T-helper 17 cell (primary cell): ENCODE results near the gene MTRF1L. TPM values are rescaled to one million over a fixed set of nuclear protein-coding genes. Genes with fewer than 3 reads are reported as not detected.

ENCODE experiments used
- ATAC-seq: fragments of 150-1000 bp; cut with Tn5 transposase; 2 replicates; pipeline ENCODE4 v1.10.0; 2021; ENCODE audit warnings: mild to moderate bottlenecking, moderate library complexity
- DNase-seq, 3 donors: peaks; one replicate each; pipeline versions ENCODE4 v3.0.0 to v3.0.0-alpha.2; 2020 to 2021
- H3K9me3 ChIP-seq: one replicate; pipeline ENCODE4 v1.7.0; 2013; ENCODE audit warnings: low read length, mild to moderate bottlenecking; ENCODE audit not compliant: control insufficient read depth, poor library complexity, severe bottlenecking
- H3K27ac Mint-ChIP-seq: one replicate; pipeline ENCODE4 v1.8.0; 2022; ENCODE audit warnings: mild to moderate bottlenecking, moderate library complexity, mixed read lengths
- H3K27me3 Mint-ChIP-seq: one replicate; pipeline ENCODE4 v1.8.0; 2022; ENCODE audit warnings: mixed read lengths
- H3K36me3 Mint-ChIP-seq: one replicate; pipeline ENCODE4 v1.8.0; 2022; ENCODE audit warnings: low read depth, mixed read lengths
- H3K4me1 Mint-ChIP-seq: one replicate; pipeline ENCODE4 v1.8.0; 2022; ENCODE audit warnings: mild to moderate bottlenecking, mixed read lengths
- H3K4me3 Mint-ChIP-seq: one replicate; pipeline ENCODE4 v1.8.0; 2022; ENCODE audit warnings: mild to moderate bottlenecking, moderate library complexity, mixed read lengths
- total RNA-seq, 4 donors: library from RNA in 2 of 4; stranded (reverse) in 2 of 4; gene quantifications; one replicate each; pipeline ENCODE4 v1.2.3 and lab custom pipeline; 2022 to 2026

Gene MTRF1L
- total RNA-seq, 2 donors from 2014 or later = 9.5 to 14.8 TPM

DNA sequence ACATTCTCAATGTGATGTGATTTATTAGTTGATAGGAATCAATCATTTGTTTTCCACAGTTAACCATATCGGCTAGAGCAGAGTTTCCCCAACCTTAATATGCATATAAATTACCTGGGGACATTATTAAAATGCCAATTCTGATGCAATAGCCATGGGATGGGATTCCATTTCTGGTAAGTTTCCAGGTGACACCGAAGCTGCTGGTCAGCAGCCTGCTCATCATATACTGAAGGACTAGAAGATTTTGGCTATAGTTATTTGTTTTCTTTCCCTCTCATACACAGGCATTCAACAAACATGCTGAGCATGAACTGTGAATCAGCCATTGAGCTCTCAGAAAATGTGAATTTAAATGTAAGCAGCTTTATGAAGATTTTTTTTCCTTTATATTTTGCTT is 55.5 kb downstream of the MTRF1L start:
- peaks cover 10% of the 10 kb centered on the region for H3K4me1 Mint-ChIP-seq
- ATAC-seq = no peak
- H3K27ac Mint-ChIP-seq = no peak overlapping the region

DNA sequence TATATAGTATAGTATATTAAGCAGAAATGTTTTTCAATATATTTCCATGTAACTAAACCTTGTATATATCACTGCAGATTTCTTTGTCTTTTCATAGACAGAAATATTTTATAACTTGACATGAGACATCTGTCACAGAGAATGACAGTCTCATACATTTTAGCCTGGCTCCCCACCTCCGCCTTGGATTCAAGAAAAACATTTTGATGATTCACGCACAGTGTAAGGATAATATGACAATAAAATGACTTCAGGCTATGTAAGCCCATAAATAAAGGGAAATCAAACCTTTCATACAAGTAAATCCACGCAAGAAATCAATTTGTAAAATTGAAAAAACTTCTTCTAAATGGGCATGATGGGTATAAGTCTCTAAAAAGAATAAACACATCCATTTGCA is 56.0 kb downstream of the MTRF1L start:
- H3K27me3 Mint-ChIP-seq = peaks cover 33% of the 10 kb centered on the region
- no peak for ATAC-seq
- H3K4me3 Mint-ChIP-seq = no peak overlapping the region
- H3K36me3 Mint-ChIP-seq = no peaks in the 10 kb centered on the region
- no peak for DNase-seq
- H3K27ac Mint-ChIP-seq = no peak overlapping the region
- peaks cover 10% of the 10 kb centered on the region for H3K4me1 Mint-ChIP-seq
- no peaks in the 10 kb centered on the region for H3K9me3 ChIP-seq

More for the DNA sequence above, 55.5 kb downstream of the MTRF1L start:
- no peak for DNase-seq
- no peaks in the 10 kb centered on the region for H3K36me3 Mint-ChIP-seq
- H3K4me3 Mint-ChIP-seq = no peak overlapping the region
- H3K27me3 Mint-ChIP-seq = peaks cover 34% of the 10 kb centered on the region
- no peaks in the 10 kb centered on the region for H3K9me3 ChIP-seq

DNA sequence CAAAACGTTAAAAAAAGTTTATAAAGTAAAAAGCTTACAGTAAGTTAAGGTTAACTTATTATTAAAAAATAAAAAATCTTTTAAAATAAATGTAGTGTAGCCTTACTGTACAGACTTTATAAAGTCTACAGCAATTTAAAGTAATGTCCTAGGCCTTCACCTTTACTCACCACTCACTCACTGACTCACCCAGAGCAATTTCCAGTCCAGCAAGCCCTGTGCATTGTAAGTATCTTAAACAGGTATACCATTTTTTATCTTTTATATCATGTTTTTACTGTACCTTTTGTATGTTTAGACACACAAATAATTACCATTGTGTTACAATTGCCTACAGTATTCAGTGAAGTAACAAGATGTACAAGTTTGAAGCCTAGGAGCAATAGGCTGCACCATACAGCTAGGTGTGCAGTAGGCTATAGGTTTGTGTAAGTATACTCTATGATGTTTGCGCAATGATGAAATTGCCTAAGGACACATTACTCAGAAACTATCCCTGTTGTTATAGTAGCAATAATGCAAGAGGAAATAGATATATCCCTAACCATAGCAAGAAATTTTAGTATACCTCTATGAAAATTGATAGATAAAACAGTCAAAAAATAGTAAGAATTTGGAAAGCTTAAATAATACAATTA is 59.1 kb downstream of the MTRF1L start:
- Mint-ChIP-seq H3K27me3 (peaks cover 30% of the 10 kb centered on the region), H3K4me3 (no peak overlapping the region), H3K4me1 (peaks cover 8% of the 10 kb centered on the region), H3K27ac (no peak overlapping the region), H3K36me3 (peaks cover 3% of the 10 kb centered on the region)
- ATAC-seq (no peak), DNase-seq (no peak)
- H3K9me3 ChIP-seq = no peaks in the 10 kb centered on the region

DNA sequence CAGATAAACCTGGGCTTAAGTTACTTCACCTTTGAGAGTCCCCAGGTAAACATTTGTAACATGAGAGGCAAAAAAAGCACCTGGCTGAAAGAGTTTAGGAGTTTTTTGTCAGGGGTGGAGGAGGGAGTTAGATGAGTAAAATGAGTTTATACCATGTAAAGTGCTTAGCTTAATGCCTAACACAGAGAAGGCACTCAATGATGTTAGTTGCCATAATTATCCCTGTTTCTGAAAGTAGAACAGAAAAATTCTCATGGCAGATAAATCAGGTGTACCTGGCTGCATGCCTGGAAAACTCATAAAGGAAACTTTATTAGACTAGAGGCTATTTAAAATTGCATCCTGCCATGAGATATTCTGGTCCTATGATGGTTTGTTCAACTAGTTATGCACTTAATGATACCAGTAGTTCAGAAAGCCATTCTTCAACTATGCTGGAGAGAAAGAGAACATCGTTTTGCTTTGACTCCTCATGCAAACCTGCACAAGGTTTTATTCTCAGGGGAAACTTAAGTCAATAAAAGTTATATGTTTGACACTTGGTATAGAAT is 60.1 kb downstream of the MTRF1L start:
- peaks cover 32% of the 10 kb centered on the region for H3K27me3 Mint-ChIP-seq
- no peaks in the 10 kb centered on the region for H3K9me3 ChIP-seq
- no peak overlapping the region for H3K27ac Mint-ChIP-seq
- no peak overlapping the region for H3K4me3 Mint-ChIP-seq
- ATAC-seq (no peak), DNase-seq (no peak)
- peaks cover 6% of the 10 kb centered on the region for H3K36me3 Mint-ChIP-seq
- no peaks in the 10 kb centered on the region for H3K4me1 Mint-ChIP-seq

DNA sequence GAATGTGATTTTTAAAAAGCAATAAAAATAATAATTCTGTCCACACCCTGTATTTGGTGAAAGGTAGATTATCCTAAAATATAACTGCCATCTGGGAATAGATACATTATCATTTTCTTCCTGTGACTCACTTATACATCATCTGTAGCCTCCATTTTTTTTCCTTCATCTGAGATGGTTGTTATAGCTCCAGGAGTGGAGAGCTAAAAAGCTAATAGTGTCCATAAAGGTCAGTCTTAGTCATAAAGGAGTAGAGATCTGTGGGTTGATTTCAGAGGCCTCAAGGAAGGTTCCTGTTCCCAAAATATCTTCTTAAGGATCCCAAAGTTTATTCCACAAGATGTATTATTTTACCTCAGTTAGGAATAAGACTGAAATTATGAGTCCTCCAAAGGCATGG is 60.8 kb downstream of the MTRF1L start:
- H3K27ac Mint-ChIP-seq = no peak overlapping the region
- H3K4me3 Mint-ChIP-seq = no peak overlapping the region
- no peak for DNase-seq
- H3K36me3 Mint-ChIP-seq = peaks cover 7% of the 10 kb centered on the region
- no peak for ATAC-seq
- no peaks in the 10 kb centered on the region for H3K9me3 ChIP-seq
- no peaks in the 10 kb centered on the region for H3K4me1 Mint-ChIP-seq
- peaks cover 38% of the 10 kb centered on the region for H3K27me3 Mint-ChIP-seq

Other genes starting within 250 kb of the MTRF1L start
- gene FBXO5, start 19.7 kb downstream of the MTRF1L start, total RNA-seq = 1 to 10 TPM; 4.5 to 5.9 TPM
- not detected for gene RGS17, start 128.6 kb upstream of the MTRF1L start, total RNA-seq